H9 (cell line): Measurements from ENCODE around the gene TRPM3. TPM values are rescaled to one million over a fixed set of nuclear protein-coding genes. Genes with fewer than 3 reads are reported as not detected.

Source experiments
- DNase-seq: peaks from one replicate; pipeline ENCODE4 v3.0.0-alpha.2; 2017
- H2AFZ ChIP-seq: one replicate; pipeline ENCODE4 v1.6.1; 2013; ENCODE audit warnings: mild to moderate bottlenecking, low read length, control low read depth, moderate library complexity
- H2AK5ac ChIP-seq: 2 replicates; pipeline ENCODE4 v1.6.1; 2013; ENCODE audit warnings: low read length, control low read depth, mixed read lengths; ENCODE audit not compliant: insufficient read length
- H2BK120ac ChIP-seq: one replicate; pipeline ENCODE4 v1.6.1; 2013; ENCODE audit warnings: low read depth, mild to moderate bottlenecking, low read length, control low read depth, inconsistent platforms; ENCODE audit not compliant: poor library complexity, severe bottlenecking
- H2BK12ac ChIP-seq: 2 replicates; pipeline ENCODE4 v1.6.1; 2013; ENCODE audit warnings: low read length, control low read depth, mixed read lengths, low read depth; ENCODE audit not compliant: insufficient read length
- H2BK15ac ChIP-seq: 2 replicates; pipeline ENCODE4 v1.6.1; 2013; ENCODE audit warnings: low read depth, low read length, control low read depth
- H2BK20ac ChIP-seq: one replicate; pipeline ENCODE4 v1.6.1; 2013; ENCODE audit warnings: low read depth, mild to moderate bottlenecking, low read length, control low read depth, inconsistent platforms; ENCODE audit not compliant: poor library complexity, severe bottlenecking
- H2BK5ac ChIP-seq: 2 replicates; pipeline ENCODE4 v1.6.1; 2013; ENCODE audit warnings: low read length, control low read depth, mixed read lengths; ENCODE audit not compliant: insufficient read length
- H3K14ac ChIP-seq: 2 replicates; pipeline ENCODE4 v1.6.1; 2013; ENCODE audit warnings: low read length, control low read depth; ENCODE audit not compliant: insufficient read depth
- H3K18ac ChIP-seq: 2 replicates; pipeline ENCODE4 v1.6.1; 2013; ENCODE audit warnings: low read depth, mild to moderate bottlenecking, mixed read lengths, low read length, control low read depth; ENCODE audit not compliant: insufficient read length
- H3K23ac ChIP-seq: 2 replicates; pipeline ENCODE4 v1.6.1; 2013; ENCODE audit warnings: low read length, control low read depth, mixed read lengths, low read depth; ENCODE audit not compliant: insufficient read length
- H3K23me2 ChIP-seq: 2 replicates; pipeline ENCODE4 v1.6.1; 2013; ENCODE audit warnings: low read depth, mild to moderate bottlenecking, mixed read lengths, low read length, control low read depth; ENCODE audit not compliant: insufficient read length, poor library complexity, severe bottlenecking
- H3K27ac ChIP-seq: 2 replicates; pipeline ENCODE4 v1.5.1; 2013; ENCODE audit warnings: low read length, control low read depth, mixed read lengths, low read depth; ENCODE audit not compliant: insufficient read length
- H3K27me3 ChIP-seq: 2 replicates; pipeline ENCODE4 v1.6.1; 2013; ENCODE audit warnings: low read length, control low read depth, inconsistent platforms; ENCODE audit not compliant: insufficient read depth
- H3K4ac ChIP-seq: 2 replicates; pipeline ENCODE4 v1.6.1; 2013; ENCODE audit warnings: low read depth, mild to moderate bottlenecking, control low read depth, inconsistent platforms, low read length, moderate library complexity
- H3K4me1 ChIP-seq: 2 replicates; pipeline ENCODE4 v1.6.1; 2013; ENCODE audit warnings: low read length, control low read depth, inconsistent platforms; ENCODE audit not compliant: insufficient read depth
- H3K4me2 ChIP-seq: 2 replicates; pipeline ENCODE4 v1.6.1; 2013; ENCODE audit warnings: low read length, control low read depth, mixed read lengths; ENCODE audit not compliant: insufficient read length, insufficient read depth
- H3K56ac ChIP-seq: 2 replicates; pipeline ENCODE4 v1.6.1; 2013; ENCODE audit warnings: low read depth, mild to moderate bottlenecking, mixed read lengths, low read length, control low read depth; ENCODE audit not compliant: insufficient read length
- H3K79me1 ChIP-seq: 2 replicates; pipeline ENCODE4 v1.6.1; 2013; ENCODE audit warnings: low read depth, mild to moderate bottlenecking, moderate library complexity, low read length, control low read depth, inconsistent platforms; ENCODE audit not compliant: insufficient read depth, poor library complexity, severe bottlenecking
- H3K79me2 ChIP-seq: 2 replicates; pipeline ENCODE4 v1.6.1; 2013; ENCODE audit warnings: low read length, control low read depth, inconsistent platforms; ENCODE audit not compliant: insufficient read depth
- H3K9ac ChIP-seq: 2 replicates; pipeline ENCODE4 v1.6.1; 2013; ENCODE audit warnings: low read length, control low read depth, mixed read lengths; ENCODE audit not compliant: insufficient read length; ENCODE audit errors: extremely low read depth
- H3K9me3 ChIP-seq: one replicate; pipeline ENCODE4 v1.6.1; 2013; ENCODE audit warnings: low read depth, low read length, inconsistent platforms; ENCODE audit not compliant: control insufficient read depth
- H3T11ph ChIP-seq: one replicate; pipeline ENCODE4 v1.6.1; 2013; ENCODE audit warnings: mild to moderate bottlenecking, low read length, control low read depth, inconsistent platforms
- H4K20me1 ChIP-seq: one replicate; pipeline ENCODE4 v1.6.1; 2013; ENCODE audit not compliant: control insufficient read depth, insufficient read length, insufficient read depth
- H4K5ac ChIP-seq: 2 replicates; pipeline ENCODE4 v1.6.1; 2013; ENCODE audit warnings: low read depth, mild to moderate bottlenecking, mixed read lengths, low read length, control low read depth; ENCODE audit not compliant: insufficient read length
- H4K8ac ChIP-seq: replicated peaks from 2 replicates; pipeline ENCODE4 v1.6.1; 2013; ENCODE audit warnings: low read length, control low read depth, mixed read lengths, low read depth; ENCODE audit not compliant: insufficient read length
- H4K91ac ChIP-seq: 2 replicates; pipeline ENCODE4 v1.6.1; 2013; ENCODE audit warnings: low read depth, mild to moderate bottlenecking, moderate library complexity, mixed read lengths, low read length, control low read depth; ENCODE audit not compliant: insufficient read length
- H3K27ac Mint-ChIP-seq, 3 experiments: 2 replicates in 2 of 3; 3 replicates in 1 of 3; pipeline ENCODE4 v1.8.0; 2020 to 2021; ENCODE audit warnings: mixed read lengths in 3 of 3, mild to moderate bottlenecking in 1 of 3, moderate library complexity in 1 of 3
- H3K27me3 Mint-ChIP-seq: 2 replicates; pipeline ENCODE4 v1.8.0; 2021; ENCODE audit warnings: low read depth, mild to moderate bottlenecking, moderate library complexity, mixed read lengths
- H3K36me3 Mint-ChIP-seq, 3 experiments: 2 replicates in 2 of 3; 3 replicates in 1 of 3; pipeline ENCODE4 v1.8.0; 2020 to 2021; ENCODE audit warnings: low read depth in 3 of 3, mixed read lengths in 3 of 3; ENCODE audit not compliant: insufficient read depth in 1 of 3
- H3K4me1 Mint-ChIP-seq, 2 experiments: 2 replicates each; pipeline ENCODE4 v1.8.0; 2020; ENCODE audit warnings: mixed read lengths in 2 of 2
- H3K4me3 Mint-ChIP-seq, 2 experiments: 2 replicates in 1 of 2; 3 replicates in 1 of 2; pipeline ENCODE4 v1.8.0; 2020 to 2021; ENCODE audit warnings: mild to moderate bottlenecking in 2 of 2, mixed read lengths in 2 of 2, moderate library complexity in 1 of 2
- H3K9me3 Mint-ChIP-seq, 2 experiments: 2 replicates in 1 of 2; 3 replicates in 1 of 2; pipeline ENCODE4 v1.8.0; 2020; ENCODE audit warnings: mild to moderate bottlenecking in 2 of 2, mixed read lengths in 2 of 2, moderate library complexity in 1 of 2
- WGBS: extraction: QIAGEN DNeasy Blood & Tissue Kit; methylation state at CpG from one replicate; pipeline ENCODE4 v1.1.7; 2013; ENCODE audit warnings: missing lambda C conversion rate, low lambda C conversion rate, mixed read lengths; ENCODE audit not compliant: insufficient read length; ENCODE audit errors: extremely low coverage; 5-methylcytosine and 5-hydroxymethylcytosine counted together
- total RNA-seq: library from RNA; stranded (reverse); gene quantifications from 2 replicates; pipeline ENCODE4 v1.2.1, GENCODE V29; 2021
- TF ChIP-seq, protein P1 (sequence below): fragments of 200-600 bp; sonication (generic); conservative IDR thresholded peaks from 3 replicates; pipeline ENCODE4 v1.8.0; 2021; ENCODE audit warnings: antibody characterized with exemption, mild to moderate bottlenecking

The TRPM3 gene
- total RNA-seq, 1 experiment from 2014 or later, result 10.3 TPM

DNA sequence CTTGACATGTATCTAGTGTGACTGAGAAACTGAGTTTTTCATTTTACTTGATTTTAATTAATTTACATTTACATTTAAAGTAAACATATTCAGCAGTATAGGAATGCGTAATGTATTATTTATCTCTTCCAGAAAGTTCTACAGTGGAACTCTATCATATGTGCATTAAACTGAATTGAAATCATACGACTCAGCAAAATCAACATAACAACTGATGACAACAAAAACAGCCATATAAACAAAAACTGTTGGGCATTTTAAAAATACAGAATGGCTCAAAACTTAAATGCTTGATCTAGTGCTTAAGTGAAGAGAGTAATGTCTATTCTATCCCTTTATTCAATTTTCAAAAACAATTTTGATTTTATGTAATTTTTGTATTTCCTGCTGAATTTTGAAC is 134.4 kb downstream of the TRPM3 start:
- Histone ChIP-seq H3K14ac (no peak overlapping the region), H3K79me1 (no peaks in the 10 kb centered on the region), H3K18ac (no peak overlapping the region), H3K79me2 (0 out of 2 replicates have a peak, but pooled peaks cover 2% of the 10 kb centered on the region), H4K5ac (no peak overlapping the region), H3K9ac (no peak overlapping the region), H3K27me3 (no peaks in the 10 kb centered on the region), H4K91ac (no peak overlapping the region), H3K23me2 (no peaks in the 10 kb centered on the region), H3K4ac (no peak overlapping the region), H2BK20ac (no peak overlapping the region), H3T11ph (no peak overlapping the region), H3K56ac (no peak overlapping the region), H4K20me1 (no peaks in the 10 kb centered on the region), H3K27ac (no peak overlapping the region), H3K4me1 (no peaks in the 10 kb centered on the region), H2AFZ (no peak overlapping the region), H4K8ac (no peak overlapping the region), H2BK5ac (no peak overlapping the region), H3K9me3 (peaks cover 5% of the 10 kb centered on the region), H2AK5ac (no peak overlapping the region), H2BK12ac (no peak overlapping the region), H2BK120ac (no peak overlapping the region), H2BK15ac (no peak overlapping the region), H3K23ac (no peak overlapping the region), H3K4me2 (no peak overlapping the region)
- H3K27me3 Mint-ChIP-seq, result no peaks in the 10 kb centered on the region
- H3K27ac Mint-ChIP-seq, result no peak overlapping the region
- no peak for DNase-seq
- H3K36me3 Mint-ChIP-seq, result peaks cover 0 to 4% (median 0%) of the 10 kb centered on the region in 3 experiments; a peak in 3 of 7 replicates
- WGBS, result no CpG with 5 or more reads among the region's 2 CpGs
- H3K4me1 Mint-ChIP-seq, result no peaks in the 10 kb centered on the region
- TF ChIP-seq, protein P1, sequence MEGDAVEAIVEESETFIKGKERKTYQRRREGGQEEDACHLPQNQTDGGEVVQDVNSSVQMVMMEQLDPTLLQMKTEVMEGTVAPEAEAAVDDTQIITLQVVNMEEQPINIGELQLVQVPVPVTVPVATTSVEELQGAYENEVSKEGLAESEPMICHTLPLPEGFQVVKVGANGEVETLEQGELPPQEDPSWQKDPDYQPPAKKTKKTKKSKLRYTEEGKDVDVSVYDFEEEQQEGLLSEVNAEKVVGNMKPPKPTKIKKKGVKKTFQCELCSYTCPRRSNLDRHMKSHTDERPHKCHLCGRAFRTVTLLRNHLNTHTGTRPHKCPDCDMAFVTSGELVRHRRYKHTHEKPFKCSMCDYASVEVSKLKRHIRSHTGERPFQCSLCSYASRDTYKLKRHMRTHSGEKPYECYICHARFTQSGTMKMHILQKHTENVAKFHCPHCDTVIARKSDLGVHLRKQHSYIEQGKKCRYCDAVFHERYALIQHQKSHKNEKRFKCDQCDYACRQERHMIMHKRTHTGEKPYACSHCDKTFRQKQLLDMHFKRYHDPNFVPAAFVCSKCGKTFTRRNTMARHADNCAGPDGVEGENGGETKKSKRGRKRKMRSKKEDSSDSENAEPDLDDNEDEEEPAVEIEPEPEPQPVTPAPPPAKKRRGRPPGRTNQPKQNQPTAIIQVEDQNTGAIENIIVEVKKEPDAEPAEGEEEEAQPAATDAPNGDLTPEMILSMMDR, result no peak
- peaks cover 0 to 3% of the 10 kb centered on the region in 2 experiments; a peak in 2 of 5 replicates for H3K9me3 Mint-ChIP-seq
- H3K4me3 Mint-ChIP-seq, result no peak overlapping the region
